WTC11 (cell line): ENCODE data around the gene PHKG2. TPM values are rescaled to one million over a fixed set of nuclear protein-coding genes. Genes with fewer than 3 reads are reported as not detected.

Source experiments
- ATAC-seq: fragments of 200-7000 bp; cut with Tn5 transposase; 2 replicates; pipeline ENCODE4 v1.10.0; 2021; ENCODE audit warnings: mild to moderate bottlenecking, moderate library complexity
- CTCF ChIA-PET: fragments of 300-600 bp; sonication (Branson Sonifier 250); formaldehyde crosslinking; loops from one replicate; lab custom pipeline; 2021; ENCODE audit warnings: antibody characterized with exemption; lab: Charles Lee
- POLR2A ChIA-PET: fragments of 350-600 bp; sonication (Branson Sonifier 250); formaldehyde crosslinking; loops from one replicate; lab custom pipeline; 2021; ENCODE audit warnings: antibody characterized with exemption; lab: Charles Lee
- DNase-seq: peaks from one replicate; pipeline ENCODE4 v3.0.0; 2021; ENCODE audit warnings: low spot score
- H3K27ac Mint-ChIP-seq: 2 replicates; pipeline ENCODE4 v1.8.0; 2021; ENCODE audit warnings: mixed read lengths
- H3K27me3 Mint-ChIP-seq: 2 replicates; pipeline ENCODE4 v1.8.0; 2021; ENCODE audit warnings: low read depth, mild to moderate bottlenecking, moderate library complexity, mixed read lengths
- H3K36me3 Mint-ChIP-seq: 2 replicates; pipeline ENCODE4 v1.8.0; 2021; ENCODE audit warnings: mixed read lengths
- H3K4me1 Mint-ChIP-seq: 2 replicates; pipeline ENCODE4 v1.8.0; 2022; ENCODE audit warnings: mixed read lengths
- H3K4me3 Mint-ChIP-seq: 2 replicates; pipeline ENCODE4 v1.8.0; 2021; ENCODE audit warnings: mild to moderate bottlenecking, moderate library complexity, mixed read lengths
- H3K9me3 Mint-ChIP-seq: 2 replicates; pipeline ENCODE4 v1.8.0; 2021; ENCODE audit warnings: mixed read lengths
- AFF4 ChIP-seq: sonication (generic); formaldehyde crosslinking; IDR thresholded peaks from 2 replicates; pipeline ENCODE4 v1.8.1; 2023; ENCODE audit warnings: mild to moderate bottlenecking, missing genetic modification reagents, borderline replicate concordance
- ATF1 ChIP-seq: sonication (generic); formaldehyde crosslinking; IDR thresholded peaks from 2 replicates; pipeline ENCODE4 v1.8.1; 2023; ENCODE audit warnings: mild to moderate bottlenecking, moderate library complexity, missing genetic modification reagents
- CREB1 ChIP-seq: sonication (generic); formaldehyde crosslinking; IDR thresholded peaks from 2 replicates; pipeline ENCODE4 v1.8.0; 2023; ENCODE audit warnings: mild to moderate bottlenecking, missing genetic modification reagents
- CREM ChIP-seq: sonication (generic); formaldehyde crosslinking; IDR thresholded peaks from 2 replicates; pipeline ENCODE4 v1.8.1; 2022; ENCODE audit warnings: mild to moderate bottlenecking, missing genetic modification reagents, moderate library complexity
- ERG ChIP-seq: fragments of 250-450 bp; sonication (Bioruptor Pico); IDR thresholded peaks from 2 replicates; pipeline ENCODE4 v1.8.0; 2021; ENCODE audit warnings: mild to moderate bottlenecking
- JUN ChIP-seq: sonication (generic); formaldehyde crosslinking; IDR thresholded peaks from 2 replicates; pipeline ENCODE4 v1.8.0; 2023; ENCODE audit warnings: mild to moderate bottlenecking, missing genetic modification reagents
- KAT7 ChIP-seq: sonication (generic); formaldehyde crosslinking; IDR thresholded peaks from 2 replicates; pipeline ENCODE4 v1.8.1; 2023; ENCODE audit warnings: missing genetic modification reagents, mild to moderate bottlenecking, borderline replicate concordance
- NR3C1 ChIP-seq: sonication (generic); formaldehyde crosslinking; conservative IDR thresholded peaks from 2 replicates; pipeline ENCODE4 v1.8.1; 2023; ENCODE audit warnings: low read depth, mild to moderate bottlenecking, missing genetic modification reagents
- PRDM15 ChIP-seq: sonication (generic); formaldehyde crosslinking; IDR thresholded peaks from 2 replicates; pipeline ENCODE4 v1.8.0; 2022; ENCODE audit warnings: missing genetic modification reagents
- USF2 ChIP-seq: sonication (generic); formaldehyde crosslinking; IDR thresholded peaks from 2 replicates; pipeline ENCODE4 v1.8.1; 2023; ENCODE audit warnings: mild to moderate bottlenecking, missing genetic modification reagents, moderate library complexity
- ZNF121 ChIP-seq: sonication (generic); formaldehyde crosslinking; IDR thresholded peaks from 2 replicates; pipeline ENCODE4 v1.8.0; 2023; ENCODE audit warnings: missing genetic modification reagents
- ZNF219 ChIP-seq: sonication (generic); formaldehyde crosslinking; IDR thresholded peaks from 2 replicates; pipeline ENCODE4 v1.8.0; 2023; ENCODE audit warnings: missing genetic modification reagents, mild to moderate bottlenecking, borderline replicate concordance
- ZNF263 ChIP-seq: sonication (generic); formaldehyde crosslinking; IDR thresholded peaks from 2 replicates; pipeline ENCODE4 v1.8.1; 2022; ENCODE audit warnings: low read depth, mild to moderate bottlenecking, moderate library complexity, missing genetic modification reagents
- ZNF281 ChIP-seq: sonication (generic); formaldehyde crosslinking; IDR thresholded peaks from 2 replicates; pipeline ENCODE4 v1.8.0; 2023; ENCODE audit warnings: mild to moderate bottlenecking, missing genetic modification reagents
- ZNF532 ChIP-seq: fragments of 250-450 bp; sonication (Bioruptor Pico); IDR thresholded peaks from 2 replicates; pipeline ENCODE4 v1.9.0; 2021; ENCODE audit warnings: mild to moderate bottlenecking, borderline replicate concordance
- ZNF671 ChIP-seq: fragments of 250-450 bp; sonication (Bioruptor Pico); IDR thresholded peaks from 2 replicates; pipeline ENCODE4 v1.8.0; 2021; ENCODE audit warnings: mild to moderate bottlenecking
- total RNA-seq: library from RNA; stranded (reverse); gene quantifications from 3 replicates; pipeline ENCODE4 v1.2.3, GENCODE V29; 2021

PHKG2 gene
- total RNA-seq, 1 experiment from 2014 or later = 50.5 TPM

GRCh38 chr16:30703971-30704370 lies 44.3 kb upstream of the PHKG2 start:
- DNase-seq (no peak), ATAC-seq (no peak)
- Mint-ChIP-seq H3K9me3 (no peaks in the 10 kb centered on the region), H3K27me3 (no peaks in the 10 kb centered on the region), H3K27ac (no peak overlapping the region), H3K4me1 (peaks cover 10% of the 10 kb centered on the region), H3K36me3 (peaks cover 59% of the 10 kb centered on the region), H3K4me3 (no peak overlapping the region)
- TF ChIP-seq ZNF671 (CRISPR knock-in tag) (no peak), NR3C1 (CRISPR knock-in tag) (no peak), ZNF281 (CRISPR knock-in tag) (no peak), ERG (no peak), ZNF263 (no peak), CREM (CRISPR knock-in tag) (no peak), JUN (no peak), CREB1 (CRISPR knock-in tag) (no peak), KAT7 (no peak), USF2 (CRISPR knock-in tag) (no peak)
- ChIA-PET CTCF (no interaction called here), POLR2A (no interaction called here)

- DNase-seq = no peak
- Mint-ChIP-seq H3K4me1 (no peaks in the 10 kb centered on the region), H3K9me3 (no peaks in the 10 kb centered on the region), H3K27ac (no peak overlapping the region), H3K4me3 (no peak overlapping the region), H3K27me3 (no peaks in the 10 kb centered on the region), H3K36me3 (peaks cover 70% of the 10 kb centered on the region)
- no peak for ATAC-seq
- CTCF ChIA-PET = no interaction called here
- TF ChIP-seq ZNF532 (CRISPR knock-in tag) (no peak), ATF1 (CRISPR knock-in tag) (no peak), AFF4 (CRISPR knock-in tag) (no peak), ZNF121 (no peak), PRDM15 (no peak), ZNF219 (CRISPR knock-in tag) (no peak)
- POLR2A ChIA-PET = no interaction called here
These were observed 42.2 kb upstream of the PHKG2 start for GRCh38 chr16:30706046-30706445.
